ENCODE data around the gene TMEFF1.
"Not testable (repeated sequence)": the region's sequence is repeated elsewhere in the genome, so short reads cannot be mapped to it uniquely, and the experiment has no call there.

The TMEFF1 gene, protein sequence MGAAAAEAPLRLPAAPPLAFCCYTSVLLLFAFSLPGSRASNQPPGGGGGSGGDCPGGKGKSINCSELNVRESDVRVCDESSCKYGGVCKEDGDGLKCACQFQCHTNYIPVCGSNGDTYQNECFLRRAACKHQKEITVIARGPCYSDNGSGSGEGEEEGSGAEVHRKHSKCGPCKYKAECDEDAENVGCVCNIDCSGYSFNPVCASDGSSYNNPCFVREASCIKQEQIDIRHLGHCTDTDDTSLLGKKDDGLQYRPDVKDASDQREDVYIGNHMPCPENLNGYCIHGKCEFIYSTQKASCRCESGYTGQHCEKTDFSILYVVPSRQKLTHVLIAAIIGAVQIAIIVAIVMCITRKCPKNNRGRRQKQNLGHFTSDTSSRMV

DNA sequence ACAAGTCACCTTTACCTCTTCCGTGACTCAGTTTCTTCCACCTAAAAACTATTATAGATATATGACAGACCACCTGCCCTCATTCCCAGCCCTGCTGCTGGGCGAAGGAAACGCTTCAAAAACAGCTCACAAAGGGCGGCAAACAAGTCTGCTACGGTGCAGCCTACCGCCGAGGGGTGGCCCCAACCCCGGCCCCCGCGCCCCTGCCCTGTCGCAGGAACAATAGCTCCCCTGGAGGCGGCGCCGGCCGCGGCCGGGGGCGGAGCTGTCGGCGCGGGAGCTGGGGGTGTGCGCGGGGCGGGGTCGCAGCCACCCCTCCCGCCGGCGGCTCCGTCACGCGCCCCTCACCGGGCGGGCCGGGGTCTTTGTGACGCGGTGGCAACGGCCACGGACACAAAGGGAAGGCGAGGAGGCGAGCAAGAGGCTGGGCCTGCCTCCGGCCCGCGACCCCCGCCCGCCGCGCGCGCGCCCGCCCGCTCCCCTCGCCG lies at the start of gene TMEFF1:
TSS of gene TMEFF1 (plus strand) at position 362 of the 488 bp plus-strand sequence. CDS start 396 bp downstream, outside the sequence.
- DNase-seq: peak; percentile 77

DNA sequence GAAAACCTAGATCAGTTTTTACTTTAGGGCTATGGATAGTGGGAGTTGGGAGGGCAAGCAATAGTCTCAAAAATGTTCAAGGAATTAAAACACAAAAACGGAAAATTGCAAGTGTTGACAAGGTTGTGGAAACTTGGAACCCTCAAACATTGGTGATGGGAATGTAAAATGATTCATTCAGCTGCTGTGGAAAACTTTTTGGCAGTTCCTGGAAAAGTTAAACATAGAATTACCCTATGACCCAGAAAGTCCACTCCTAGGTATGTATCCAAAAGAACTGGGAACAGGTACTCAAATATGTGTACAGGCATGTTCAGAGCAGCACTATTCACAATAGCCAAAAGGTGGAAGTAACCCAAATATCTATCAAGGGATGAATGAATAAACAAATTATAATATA lies 47.2 kb upstream of the TMEFF1 start:
- no peak for DNase-seq

DNA sequence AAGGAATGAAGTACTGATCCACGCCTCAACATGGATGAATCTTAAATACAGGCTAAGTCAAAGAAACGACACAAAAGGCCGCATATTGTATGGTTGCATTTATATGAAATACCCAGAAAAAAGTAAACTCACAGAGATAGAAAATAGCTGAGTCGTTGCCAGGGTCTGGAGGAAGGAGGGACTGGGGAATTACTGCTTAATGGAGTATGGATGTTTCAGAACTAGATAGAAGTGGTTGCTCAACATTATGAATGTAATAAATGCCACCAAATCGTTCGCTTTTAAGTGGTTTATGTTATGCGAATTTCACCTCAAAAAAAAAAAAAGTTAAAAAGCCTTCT lies 46.8 kb upstream of the TMEFF1 start:
- DNase-seq: no peak

GRCh38 chr9:100426530-100427365 lies 46.2 kb upstream of the TMEFF1 start, which contains the start of gene MSANTD3:
Gene MSANTD3, plus strand, starts transcription at chr9:100427143. Its CDS starts 14,796 bp downstream, at chr9:100441939.
- peak; percentile 71 for DNase-seq

DNA sequence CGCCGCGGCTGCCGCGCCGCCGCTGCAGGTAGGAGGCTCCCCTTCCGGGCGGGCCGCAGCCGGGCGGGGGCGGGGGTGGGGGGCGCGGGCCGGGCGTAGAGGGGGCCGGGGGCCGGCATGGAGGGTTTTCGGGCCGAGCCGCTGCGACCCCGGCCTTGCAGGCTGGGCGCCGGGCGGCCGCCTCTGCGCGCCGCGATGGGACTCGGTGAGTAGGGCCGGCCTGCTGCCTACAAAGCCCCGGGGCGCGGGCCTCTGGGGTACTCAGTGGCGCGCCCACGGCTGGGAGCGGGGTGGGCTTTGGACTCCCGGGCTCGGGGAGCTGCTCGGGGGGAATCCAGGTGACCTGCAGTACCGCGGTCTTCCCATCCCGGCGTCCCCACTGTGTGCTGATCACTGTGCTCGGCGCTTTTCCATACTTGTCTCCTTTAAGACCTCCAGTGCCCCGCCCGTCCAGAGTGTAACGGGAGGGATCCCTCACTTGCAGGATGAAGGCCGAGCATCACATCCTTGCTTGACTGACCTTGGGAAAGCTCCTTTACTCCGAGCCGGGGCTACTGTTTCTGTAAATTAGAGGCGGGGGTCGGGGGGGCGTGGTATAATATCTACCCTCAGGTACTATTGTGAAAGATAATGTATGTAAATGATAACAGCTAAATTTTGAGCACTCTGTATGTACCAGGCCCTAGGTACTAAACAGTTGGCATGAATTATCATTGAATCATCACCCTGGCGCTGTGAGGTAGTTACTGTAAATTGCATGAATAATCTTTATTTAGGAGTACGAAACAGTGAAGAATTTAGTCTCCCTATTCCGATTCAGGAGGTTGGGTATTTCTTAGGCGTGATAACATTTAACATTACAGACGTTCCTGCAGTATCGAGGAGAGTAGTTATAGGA lies 45.3 kb upstream of the TMEFF1 start:
- DNase-seq: peak; percentile 73

GRCh38 chr9:100428871-100429654 lies 43.9 kb upstream of the TMEFF1 start:
- no peak for DNase-seq

GRCh38 chr9:100430286-100430940 lies 42.5 kb upstream of the TMEFF1 start:
- no peak for DNase-seq

DNA sequence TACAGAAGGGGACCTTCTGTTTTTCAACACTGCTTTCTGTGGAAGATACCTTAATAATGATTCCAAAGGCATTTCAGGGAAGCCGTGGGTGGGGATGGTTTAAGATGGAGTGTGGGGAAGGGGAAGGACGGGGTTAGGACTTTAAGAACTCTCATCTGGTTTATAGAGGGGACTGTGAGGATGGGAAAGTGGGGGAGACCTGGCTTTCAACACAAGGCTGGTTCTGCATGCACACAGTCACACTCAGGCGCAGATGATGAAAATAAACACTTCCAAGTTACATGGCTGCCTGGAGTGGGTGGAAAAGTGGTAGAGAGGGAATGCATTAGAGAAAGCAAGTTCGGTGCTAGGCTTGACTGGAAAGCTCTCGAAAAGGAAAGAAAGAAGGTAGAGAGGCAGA lies 41.1 kb upstream of the TMEFF1 start:
- DNase-seq: no peak

- DNase-seq: no peak
Measured at GRCh38 chr9:100432736-100433135, 40.2 kb upstream of the TMEFF1 start.

DNA sequence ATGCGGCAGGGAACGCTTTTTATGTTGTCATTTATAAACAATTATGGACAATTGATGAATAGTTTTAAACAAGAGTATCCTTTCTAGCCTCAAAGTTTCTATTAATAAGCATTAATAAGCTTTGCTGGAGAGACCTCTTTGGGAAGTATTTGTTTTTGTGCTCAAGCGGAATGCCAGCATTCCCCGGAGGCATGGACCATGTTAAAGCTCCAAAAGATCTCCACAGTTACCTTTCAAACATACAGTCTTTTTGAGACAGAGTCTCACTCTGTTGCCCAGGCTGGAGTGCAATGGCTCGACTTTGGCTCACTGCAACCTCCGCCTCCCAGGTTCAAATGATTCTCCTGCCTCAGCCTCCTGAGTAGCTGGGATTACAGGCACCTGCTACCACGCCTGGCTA lies 36.4 kb upstream of the TMEFF1 start:
- no peak for DNase-seq

GRCh38 chr9:100437860-100438805 lies 34.8 kb upstream of the TMEFF1 start:
- peak; percentile 55 for DNase-seq

- DNase-seq: no peak
Measured at GRCh38 chr9:100440071-100440470, 32.9 kb upstream of the TMEFF1 start.

GRCh38 chr9:100440487-100440886 lies 32.5 kb upstream of the TMEFF1 start:
- not testable (repeated sequence) for DNase-seq

- DNase-seq: peak; percentile 67
Measured at GRCh38 chr9:100441911-100442361, 31.0 kb upstream of the TMEFF1 start.

GRCh38 chr9:100443781-100444768 lies 28.9 kb upstream of the TMEFF1 start:
- no peak for DNase-seq

GRCh38 chr9:100445161-100445902 lies 27.6 kb upstream of the TMEFF1 start:
- DNase-seq: no peak

GRCh38 chr9:100445903-100446549 lies 26.9 kb upstream of the TMEFF1 start:
- DNase-seq: no peak
